Epithelial cell of esophagus (primary cell): ENCODE data around the gene PDE2A.

Source experiments
- DNase-seq: peaks from one replicate; pipeline ENCODE4 v3.0.0; 2010; ENCODE audit warnings: low read depth
- H3K4me3 ChIP-seq: 2 replicates; pipeline ENCODE4 v1.5.1; 2011; ENCODE audit warnings: mild to moderate bottlenecking, low read length, control low read depth
- TF ChIP-seq, protein P1 (sequence below): IDR thresholded peaks from 2 replicates; pipeline ENCODE4 v1.5.1; 2011; ENCODE audit warnings: low read depth, mild to moderate bottlenecking, low read length, control low read depth, inconsistent platforms; ENCODE audit not compliant: insufficient read depth; ENCODE audit errors: missing control alignments

The PDE2A gene

GRCh38 chr11:72680624-72681158 lies 6.5 kb upstream of the PDE2A start:
- TF ChIP-seq, protein P1, sequence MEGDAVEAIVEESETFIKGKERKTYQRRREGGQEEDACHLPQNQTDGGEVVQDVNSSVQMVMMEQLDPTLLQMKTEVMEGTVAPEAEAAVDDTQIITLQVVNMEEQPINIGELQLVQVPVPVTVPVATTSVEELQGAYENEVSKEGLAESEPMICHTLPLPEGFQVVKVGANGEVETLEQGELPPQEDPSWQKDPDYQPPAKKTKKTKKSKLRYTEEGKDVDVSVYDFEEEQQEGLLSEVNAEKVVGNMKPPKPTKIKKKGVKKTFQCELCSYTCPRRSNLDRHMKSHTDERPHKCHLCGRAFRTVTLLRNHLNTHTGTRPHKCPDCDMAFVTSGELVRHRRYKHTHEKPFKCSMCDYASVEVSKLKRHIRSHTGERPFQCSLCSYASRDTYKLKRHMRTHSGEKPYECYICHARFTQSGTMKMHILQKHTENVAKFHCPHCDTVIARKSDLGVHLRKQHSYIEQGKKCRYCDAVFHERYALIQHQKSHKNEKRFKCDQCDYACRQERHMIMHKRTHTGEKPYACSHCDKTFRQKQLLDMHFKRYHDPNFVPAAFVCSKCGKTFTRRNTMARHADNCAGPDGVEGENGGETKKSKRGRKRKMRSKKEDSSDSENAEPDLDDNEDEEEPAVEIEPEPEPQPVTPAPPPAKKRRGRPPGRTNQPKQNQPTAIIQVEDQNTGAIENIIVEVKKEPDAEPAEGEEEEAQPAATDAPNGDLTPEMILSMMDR = no peak
- no peak overlapping the region for H3K4me3 ChIP-seq
- DNase-seq = no peak

DNA sequence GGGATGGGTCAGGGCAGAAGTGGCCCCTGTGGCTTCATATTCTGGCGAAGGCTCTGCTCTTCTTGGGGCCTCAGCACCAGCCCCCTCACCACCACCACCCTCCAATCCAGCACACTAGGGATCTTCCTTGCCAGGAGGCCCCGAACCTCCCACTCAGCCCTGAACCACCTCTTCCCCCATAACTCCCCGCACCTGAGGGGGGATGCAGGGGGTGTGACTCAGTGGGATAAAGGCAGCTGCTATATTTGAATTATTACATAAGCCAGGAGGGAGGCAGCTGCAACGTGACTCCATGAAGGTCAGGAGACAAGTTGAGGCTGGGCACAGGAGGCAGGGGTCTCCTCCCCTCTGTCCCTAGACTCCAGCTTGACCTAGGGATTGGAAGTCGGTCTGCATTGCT lies 5.6 kb upstream of the PDE2A start:
- TF ChIP-seq, protein P1 = no peak
- no peak for DNase-seq
- H3K4me3 ChIP-seq = no peak overlapping the region

GRCh38 chr11:72678524-72678923 lies 4.3 kb upstream of the PDE2A start:
- DNase-seq = no peak
- H3K4me3 ChIP-seq = no peak overlapping the region
- TF ChIP-seq, protein P1 = no peak

GRCh38 chr11:72676861-72677341 lies 2.7 kb upstream of the PDE2A start:
- peak; percentile 67 for DNase-seq
- no peak overlapping the region for H3K4me3 ChIP-seq
- TF ChIP-seq, protein P1 = no peak

- TF ChIP-seq, protein P1 = no peak
- DNase-seq = no peak
- H3K4me3 ChIP-seq = no peak overlapping the region
Observed at GRCh38 chr11:72675221-72675620, 999 bp upstream of the PDE2A start.

GRCh38 chr11:72673284-72673942 lies 809 bp downstream of the PDE2A start:
- no peak for DNase-seq
- no peak overlapping the region for H3K4me3 ChIP-seq
- TF ChIP-seq, protein P1 = no peak
